ENCODE data around the gene FYN.

FYN gene

GRCh38 chr6:111676383-111676782 is 196.9 kb downstream of the FYN start:
- Histone ChIP-seq H3K27ac (ENCODE audit: low read length) (no peak overlapping the region), H3K9ac (ENCODE audit: low read depth, low read length) (no peak overlapping the region), H2AFZ (ENCODE audit: low read depth, low read length) (no peak overlapping the region), H3K4me2 (ENCODE audit: insufficient read depth, low read length) (no peak overlapping the region), H3K36me3 (ENCODE audit: insufficient read depth, low read length) (peaks cover 84% of the 10 kb centered on the region), H3K4me3 (ENCODE audit: low read depth in 1 of 2, low read length in 2 of 2) (no peak overlapping the region), H3K27me3 (ENCODE audit: insufficient read depth, low read length, poor library complexity) (no peaks in the 10 kb centered on the region), H3K4me1 (ENCODE audit: insufficient read depth, low read length) (no peaks in the 10 kb centered on the region), H3K79me2 (ENCODE audit: insufficient read depth, low read length) (no peaks in the 10 kb centered on the region), H3K9me3 (ENCODE audit: insufficient read depth, low read length, severe bottlenecking) (no peaks in the 10 kb centered on the region), H4K20me1 (ENCODE audit: insufficient read depth, low read length) (peaks cover 6% of the 10 kb centered on the region; the same call in 1 of the 2 replicates)
- TF ChIP-seq EZH2 (IDR thresholded peaks at IDR 0.05; ENCODE audit: borderline replicate concordance, low read depth, low read length, severe bottlenecking) (no peak), CTCF (IDR thresholded peaks at IDR 0.05; ENCODE audit: borderline replicate concordance, extremely low read depth, low read length, poor library complexity, severe bottlenecking) (no peak)
- DNase-seq (no peak), ATAC-seq (ENCODE audit: insufficient read depth, low read depth) (no peak)

- no peak for TF ChIP-seq CTCF (IDR thresholded peaks at IDR 0.05; ENCODE audit: borderline replicate concordance, extremely low read depth, low read length, poor library complexity, severe bottlenecking)
- H3K9ac ChIP-seq (ENCODE audit: low read depth, low read length) = no peak overlapping the region
- no peak overlapping the region for H3K4me2 ChIP-seq (ENCODE audit: insufficient read depth, low read length)
- H4K20me1 ChIP-seq (ENCODE audit: insufficient read depth, low read length) = peaks cover 6% of the 10 kb centered on the region; the same call in 1 of the 2 replicates
- no peaks in the 10 kb centered on the region for H3K79me2 ChIP-seq (ENCODE audit: insufficient read depth, low read length)
- no peaks in the 10 kb centered on the region for H3K4me1 ChIP-seq (ENCODE audit: insufficient read depth, low read length)
- ATAC-seq (ENCODE audit: insufficient read depth, low read depth) (no peak), DNase-seq (no peak)
- H3K9me3 ChIP-seq (ENCODE audit: insufficient read depth, low read length, severe bottlenecking) = no peaks in the 10 kb centered on the region
- H3K27ac ChIP-seq (ENCODE audit: low read length) = no peak overlapping the region
- H3K27me3 ChIP-seq (ENCODE audit: insufficient read depth, low read length, poor library complexity) = no peaks in the 10 kb centered on the region
- no peak overlapping the region for H3K4me3 ChIP-seq (ENCODE audit: low read depth in 1 of 2, low read length in 2 of 2)
- peaks cover 83% of the 10 kb centered on the region for H3K36me3 ChIP-seq (ENCODE audit: insufficient read depth, low read length)
- H2AFZ ChIP-seq (ENCODE audit: low read depth, low read length) = no peak overlapping the region
Observed at GRCh38 chr6:111674883-111675282, 198.4 kb downstream of the FYN start.

GRCh38 chr6:111674413-111674812 is 198.8 kb downstream of the FYN start:
- H4K20me1 ChIP-seq (ENCODE audit: insufficient read depth, low read length) = peaks cover 6% of the 10 kb centered on the region; the same call in 1 of the 2 replicates
- H3K79me2 ChIP-seq (ENCODE audit: insufficient read depth, low read length) = no peaks in the 10 kb centered on the region
- H3K27ac ChIP-seq (ENCODE audit: low read length) = no peak overlapping the region
- H3K27me3 ChIP-seq (ENCODE audit: insufficient read depth, low read length, poor library complexity) = no peaks in the 10 kb centered on the region
- H3K4me2 ChIP-seq (ENCODE audit: insufficient read depth, low read length) = no peak overlapping the region
- H3K36me3 ChIP-seq (ENCODE audit: insufficient read depth, low read length) = peaks cover 85% of the 10 kb centered on the region
- TF ChIP-seq EZH2 (IDR thresholded peaks at IDR 0.05; ENCODE audit: borderline replicate concordance, low read depth, low read length, severe bottlenecking) (no peak), CTCF (IDR thresholded peaks at IDR 0.05; ENCODE audit: borderline replicate concordance, extremely low read depth, low read length, poor library complexity, severe bottlenecking) (no peak)
- H3K9me3 ChIP-seq (ENCODE audit: insufficient read depth, low read length, severe bottlenecking) = no peaks in the 10 kb centered on the region
- no peak for DNase-seq
- H2AFZ ChIP-seq (ENCODE audit: low read depth, low read length) = no peak overlapping the region
- no peaks in the 10 kb centered on the region for H3K4me1 ChIP-seq (ENCODE audit: insufficient read depth, low read length)
- no peak overlapping the region for H3K9ac ChIP-seq (ENCODE audit: low read depth, low read length)
- no peak overlapping the region for H3K4me3 ChIP-seq (ENCODE audit: low read depth in 1 of 2, low read length in 2 of 2)
- no peak for ATAC-seq (ENCODE audit: insufficient read depth, low read depth)

DNA sequence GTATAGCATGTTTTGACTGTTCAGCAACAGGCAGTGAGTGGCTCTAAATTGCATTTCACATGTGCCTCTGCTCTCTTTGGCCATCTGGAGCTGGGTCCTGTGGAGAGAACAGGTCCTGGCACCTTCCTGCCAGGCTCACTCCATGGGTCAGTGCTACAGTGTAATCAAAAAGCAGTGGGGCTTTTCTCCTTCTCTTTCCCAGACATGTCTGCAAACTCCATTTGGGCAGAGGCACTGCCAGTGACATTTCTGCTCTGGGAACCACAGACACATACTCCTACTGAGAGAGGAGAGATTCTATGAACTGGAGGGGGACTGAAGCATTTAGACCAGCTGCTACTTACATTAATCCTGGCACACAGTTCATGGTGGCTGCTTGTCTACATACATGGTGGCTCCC is 199.3 kb downstream of the FYN start:
- H4K20me1 ChIP-seq (ENCODE audit: insufficient read depth, low read length) = peaks cover 6% of the 10 kb centered on the region; the same call in 1 of the 2 replicates
- H3K79me2 ChIP-seq (ENCODE audit: insufficient read depth, low read length) = no peaks in the 10 kb centered on the region
- no peak overlapping the region for H3K4me2 ChIP-seq (ENCODE audit: insufficient read depth, low read length)
- no peak overlapping the region for H3K9ac ChIP-seq (ENCODE audit: low read depth, low read length)
- peaks cover 83% of the 10 kb centered on the region for H3K36me3 ChIP-seq (ENCODE audit: insufficient read depth, low read length)
- H3K27me3 ChIP-seq (ENCODE audit: insufficient read depth, low read length, poor library complexity) = no peaks in the 10 kb centered on the region
- ATAC-seq (ENCODE audit: insufficient read depth, low read depth) = no peak
- H2AFZ ChIP-seq (ENCODE audit: low read depth, low read length) = no peak overlapping the region
- H3K4me3 ChIP-seq (ENCODE audit: low read depth in 1 of 2, low read length in 2 of 2) = no peak overlapping the region
- no peak for DNase-seq
- H3K4me1 ChIP-seq (ENCODE audit: insufficient read depth, low read length) = no peaks in the 10 kb centered on the region
- TF ChIP-seq CTCF (IDR thresholded peaks at IDR 0.05; ENCODE audit: borderline replicate concordance, extremely low read depth, low read length, poor library complexity, severe bottlenecking) = no peak
- no peak for TF ChIP-seq EZH2 (IDR thresholded peaks at IDR 0.05; ENCODE audit: borderline replicate concordance, low read depth, low read length, severe bottlenecking)
- no peak overlapping the region for H3K27ac ChIP-seq (ENCODE audit: low read length)
- no peaks in the 10 kb centered on the region for H3K9me3 ChIP-seq (ENCODE audit: insufficient read depth, low read length, severe bottlenecking)
